Loucy (cell line): Measurements from ENCODE around the gene ZDHHC13.

Experiments used
- H2AFZ ChIP-seq: fragments of 200-600 bp; sonication (generic); 2 replicates; pipeline ENCODE4 v1.6.0; 2016; ENCODE audit warnings: antibody characterized with exemption, mild to moderate bottlenecking, low read length, moderate library complexity
- H3F3A ChIP-seq: fragments of 200-600 bp; 2 replicates; pipeline ENCODE4 v1.6.0; 2016; ENCODE audit warnings: antibody characterized with exemption, low read depth, mild to moderate bottlenecking
- H3K27me3 ChIP-seq: fragments of 200-600 bp; sonication (generic); 2 replicates; pipeline ENCODE4 v1.6.1; 2014; ENCODE audit warnings: low read length, mild to moderate bottlenecking; ENCODE audit not compliant: insufficient read depth, poor library complexity, severe bottlenecking
- H3K36me3 ChIP-seq: fragments of 200-600 bp; sonication (generic); 2 replicates; pipeline ENCODE4 v1.6.1; 2016; ENCODE audit warnings: low read length; ENCODE audit not compliant: insufficient read depth
- H3K4me1 ChIP-seq: fragments of 200-600 bp; sonication (generic); 2 replicates; pipeline ENCODE4 v1.5.1; 2014; ENCODE audit warnings: low read length, mild to moderate bottlenecking; ENCODE audit not compliant: insufficient read depth, poor library complexity, severe bottlenecking
- H3K4me2 ChIP-seq: fragments of 200-600 bp; sonication (generic); 2 replicates; pipeline ENCODE4 v1.6.0; 2014; ENCODE audit warnings: antibody characterized with exemption, low read length, low read depth, mild to moderate bottlenecking; ENCODE audit not compliant: poor library complexity, severe bottlenecking
- H3K4me3 ChIP-seq: fragments of 200-600 bp; sonication (generic); 2 replicates; pipeline ENCODE4 v1.5.1; 2014; ENCODE audit warnings: low read length, mild to moderate bottlenecking, mixed read lengths; ENCODE audit not compliant: poor library complexity, severe bottlenecking
- H3K79me2 ChIP-seq: fragments of 200-600 bp; sonication (generic); 2 replicates; pipeline ENCODE4 v1.6.1; 2014; ENCODE audit warnings: low read length; ENCODE audit not compliant: insufficient read depth
- H3K9ac ChIP-seq: fragments of 200-600 bp; sonication (generic); 2 replicates; pipeline ENCODE4 v1.6.0; 2014; ENCODE audit warnings: mild to moderate bottlenecking, low read depth, low read length, moderate library complexity; ENCODE audit not compliant: poor library complexity, severe bottlenecking
- H3K9me2 ChIP-seq: fragments of 200-600 bp; sonication (generic); replicated peaks from 2 replicates; pipeline ENCODE4 v1.6.1; 2016; ENCODE audit warnings: low read depth, low read length, mixed read lengths
- H3K9me3 ChIP-seq: fragments of 200-600 bp; sonication (generic); 2 replicates; pipeline ENCODE4 v1.6.1; 2014; ENCODE audit warnings: mild to moderate bottlenecking, antibody characterized with exemption, low read length, low read depth; ENCODE audit not compliant: insufficient read depth
- H4K20me1 ChIP-seq: fragments of 200-600 bp; sonication (generic); 2 replicates; pipeline ENCODE4 v1.6.0; 2014; ENCODE audit warnings: antibody characterized with exemption, low read length, mild to moderate bottlenecking; ENCODE audit not compliant: insufficient read depth, poor library complexity, severe bottlenecking
- EZH2phosphoT487 ChIP-seq: fragments of 200-600 bp; IDR thresholded peaks from 2 replicates; pipeline ENCODE4 v1.6.1; 2018; ENCODE audit warnings: antibody characterized with exemption, mild to moderate bottlenecking, moderate library complexity, borderline replicate concordance
- TF ChIP-seq, protein P1 (sequence below): fragments of 200-600 bp; sonication (generic); conservative IDR thresholded peaks from 2 replicates; pipeline ENCODE4 v1.5.1; 2014; ENCODE audit warnings: mild to moderate bottlenecking, antibody characterized with exemption, low read length

The ZDHHC13 gene

DNA sequence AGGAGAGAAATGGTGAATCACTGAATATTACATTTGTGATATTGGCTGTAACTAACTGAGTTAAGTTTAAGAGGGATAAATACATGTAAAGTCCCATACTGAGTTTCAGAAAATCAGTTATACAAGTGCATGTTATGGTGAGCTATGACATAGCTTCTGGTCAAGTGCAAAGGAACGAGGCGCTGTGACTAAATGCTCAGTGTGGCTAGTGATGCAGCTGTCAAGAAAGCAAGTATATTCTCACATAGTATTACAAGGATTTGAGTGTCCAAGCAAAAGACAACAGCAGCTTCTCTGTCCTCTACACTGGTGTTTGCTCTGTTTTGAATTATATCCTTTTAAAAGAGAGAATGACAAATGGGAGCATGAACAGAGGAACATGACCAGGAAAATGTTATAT lies 44.7 kb downstream of the ZDHHC13 start:
- H4K20me1 ChIP-seq: no peaks in the 10 kb centered on the region
- no peaks in the 10 kb centered on the region for H3K9me3 ChIP-seq
- no peaks in the 10 kb centered on the region for H3K9me2 ChIP-seq

DNA sequence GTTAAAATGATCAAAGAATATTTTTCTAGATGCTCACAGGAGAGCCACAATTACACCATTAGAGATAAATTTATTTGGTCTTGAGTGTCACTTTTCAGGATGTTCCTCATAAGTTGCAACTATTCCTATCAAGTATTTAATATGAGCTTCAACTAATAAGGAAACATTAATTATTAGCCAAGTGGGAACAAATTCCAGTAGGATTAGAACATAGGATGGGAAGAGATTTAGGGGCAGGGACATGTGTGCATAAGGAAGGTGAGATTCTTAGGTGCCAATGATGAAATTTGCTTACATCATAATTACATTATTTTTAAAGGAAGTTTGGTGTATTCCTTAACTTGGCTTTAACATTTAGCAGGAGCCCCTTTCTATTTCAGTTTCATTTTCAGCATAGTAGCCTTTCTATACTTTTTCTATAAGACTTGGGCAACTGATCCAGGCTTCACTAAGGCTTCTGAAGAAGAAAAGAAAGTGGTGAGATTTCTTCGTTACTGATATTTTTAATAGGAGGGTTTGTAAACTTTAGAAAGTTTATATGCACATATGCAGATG lies 46.1 kb downstream of the ZDHHC13 start:
- Histone ChIP-seq H3K9me3 (no peaks in the 10 kb centered on the region), H3K9ac (peak overlapping the region; percentile 27), H3K9me2 (no peaks in the 10 kb centered on the region), H3F3A (no peaks in the 10 kb centered on the region), H3K4me2 (peak overlapping the region; percentile 10), H4K20me1 (no peaks in the 10 kb centered on the region), H3K36me3 (peaks cover 56% of the 10 kb centered on the region; the same call in 1 of the 2 replicates), H3K4me3 (no peak overlapping the region), H3K27me3 (no peaks in the 10 kb centered on the region), H2AFZ (no peak overlapping the region), H3K4me1 (peaks cover 26% of the 10 kb centered on the region), H3K79me2 (no peaks in the 10 kb centered on the region)
- no peak for TF ChIP-seq EZH2phosphoT487
- TF ChIP-seq, protein P1, sequence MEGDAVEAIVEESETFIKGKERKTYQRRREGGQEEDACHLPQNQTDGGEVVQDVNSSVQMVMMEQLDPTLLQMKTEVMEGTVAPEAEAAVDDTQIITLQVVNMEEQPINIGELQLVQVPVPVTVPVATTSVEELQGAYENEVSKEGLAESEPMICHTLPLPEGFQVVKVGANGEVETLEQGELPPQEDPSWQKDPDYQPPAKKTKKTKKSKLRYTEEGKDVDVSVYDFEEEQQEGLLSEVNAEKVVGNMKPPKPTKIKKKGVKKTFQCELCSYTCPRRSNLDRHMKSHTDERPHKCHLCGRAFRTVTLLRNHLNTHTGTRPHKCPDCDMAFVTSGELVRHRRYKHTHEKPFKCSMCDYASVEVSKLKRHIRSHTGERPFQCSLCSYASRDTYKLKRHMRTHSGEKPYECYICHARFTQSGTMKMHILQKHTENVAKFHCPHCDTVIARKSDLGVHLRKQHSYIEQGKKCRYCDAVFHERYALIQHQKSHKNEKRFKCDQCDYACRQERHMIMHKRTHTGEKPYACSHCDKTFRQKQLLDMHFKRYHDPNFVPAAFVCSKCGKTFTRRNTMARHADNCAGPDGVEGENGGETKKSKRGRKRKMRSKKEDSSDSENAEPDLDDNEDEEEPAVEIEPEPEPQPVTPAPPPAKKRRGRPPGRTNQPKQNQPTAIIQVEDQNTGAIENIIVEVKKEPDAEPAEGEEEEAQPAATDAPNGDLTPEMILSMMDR: no peak

More for the DNA sequence above, 44.7 kb downstream of the ZDHHC13 start:
- Histone ChIP-seq H3K79me2 (no peaks in the 10 kb centered on the region), H3F3A (no peaks in the 10 kb centered on the region), H3K4me3 (no peak overlapping the region), H3K27me3 (no peaks in the 10 kb centered on the region), H3K4me1 (peaks cover 26% of the 10 kb centered on the region), H3K9ac (peak overlapping the region; percentile 27), H2AFZ (no peak overlapping the region), H3K4me2 (peak overlapping the region; percentile 10), H3K36me3 (peaks cover 53% of the 10 kb centered on the region)
- TF ChIP-seq, protein P1: no peak
- no peak for TF ChIP-seq EZH2phosphoT487

DNA sequence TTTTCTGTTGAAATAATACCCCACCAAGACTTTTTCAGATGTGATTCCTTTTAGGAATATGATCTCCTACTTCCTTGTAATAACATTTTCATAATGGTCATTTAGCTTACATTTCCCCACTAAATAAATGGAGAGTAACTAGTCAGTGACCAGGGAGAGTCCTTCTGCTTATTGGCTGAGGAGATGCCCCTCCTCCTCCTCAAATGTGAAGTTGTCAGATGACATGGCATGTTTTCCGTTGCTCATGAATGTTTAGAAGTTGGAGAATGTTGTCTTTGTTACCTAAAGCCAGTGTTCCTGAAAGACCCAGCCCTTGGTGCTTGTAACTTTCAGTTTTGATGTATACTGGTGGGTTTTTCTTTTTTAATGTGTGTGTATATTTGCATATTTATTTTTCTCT lies 46.6 kb downstream of the ZDHHC13 start:
- Histone ChIP-seq H3K36me3 (peaks cover 59% of the 10 kb centered on the region; the same call in 1 of the 2 replicates), H2AFZ (no peak overlapping the region), H3K79me2 (no peaks in the 10 kb centered on the region), H3K9ac (peak overlapping the region; percentile 27), H3K4me1 (peaks cover 26% of the 10 kb centered on the region), H3K9me3 (no peaks in the 10 kb centered on the region), H3K27me3 (no peaks in the 10 kb centered on the region), H3F3A (no peaks in the 10 kb centered on the region), H3K4me3 (no peak overlapping the region), H3K4me2 (peak overlapping the region; percentile 10), H3K9me2 (no peaks in the 10 kb centered on the region), H4K20me1 (no peaks in the 10 kb centered on the region)
- TF ChIP-seq EZH2phosphoT487: no peak
- TF ChIP-seq, protein P1: no peak
